HUES6 (cell line): ENCODE measurements around the gene ADGRL3.

Experiments used
- H3K27ac ChIP-seq: 2 replicates; pipeline ENCODE4 v1.7.0; 2013; ENCODE audit warnings: low read depth, mild to moderate bottlenecking, low read length, inconsistent platforms
- H3K27me3 ChIP-seq: 2 replicates; pipeline ENCODE4 v1.6.1; 2013; ENCODE audit warnings: low read length; ENCODE audit not compliant: control insufficient read depth, insufficient read depth
- H3K36me3 ChIP-seq: 2 replicates; pipeline ENCODE4 v1.6.1; 2013; ENCODE audit warnings: low read length; ENCODE audit not compliant: control insufficient read depth, insufficient read depth
- H3K4me1 ChIP-seq: 2 replicates; pipeline ENCODE4 v1.6.1; 2013; ENCODE audit warnings: low read length; ENCODE audit not compliant: control insufficient read depth, insufficient read depth
- H3K4me3 ChIP-seq: 2 replicates; pipeline ENCODE4 v1.5.1; 2013; ENCODE audit warnings: low read depth, low read length
- H3K9ac ChIP-seq: one replicate; pipeline ENCODE4 v1.6.1; 2013; ENCODE audit warnings: mild to moderate bottlenecking, low read length
- H3K9me3 ChIP-seq: 2 replicates; pipeline ENCODE4 v1.6.1; 2013; ENCODE audit warnings: low read depth, low read length; ENCODE audit not compliant: control insufficient read depth, insufficient read depth

ADGRL3 gene

DNA sequence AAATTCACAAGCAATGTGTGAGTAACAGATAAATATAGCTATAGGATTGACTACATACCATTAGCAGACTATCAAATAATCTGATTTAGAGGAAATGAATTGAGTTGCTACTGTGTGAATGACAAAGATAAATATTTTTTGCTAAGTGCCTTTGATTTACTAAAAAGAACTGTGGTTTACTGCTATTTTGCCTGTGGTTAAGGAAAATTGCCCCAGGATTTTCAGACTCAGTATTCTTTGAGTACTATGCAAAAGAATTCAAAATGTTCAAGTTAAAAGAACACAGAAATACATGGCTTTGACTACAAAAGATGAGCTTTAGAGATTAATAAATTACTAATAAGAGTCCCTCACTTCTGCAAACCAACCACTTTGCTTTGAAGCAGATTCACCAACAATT is 853.8 kb downstream of the ADGRL3 start:
- Histone ChIP-seq H3K4me1 (peaks cover 5% of the 10 kb centered on the region), H3K9ac (no peak overlapping the region), H3K4me3 (no peak overlapping the region), H3K9me3 (no peaks in the 10 kb centered on the region), H3K27me3 (no peaks in the 10 kb centered on the region), H3K27ac (no peak overlapping the region), H3K36me3 (no peaks in the 10 kb centered on the region)

DNA sequence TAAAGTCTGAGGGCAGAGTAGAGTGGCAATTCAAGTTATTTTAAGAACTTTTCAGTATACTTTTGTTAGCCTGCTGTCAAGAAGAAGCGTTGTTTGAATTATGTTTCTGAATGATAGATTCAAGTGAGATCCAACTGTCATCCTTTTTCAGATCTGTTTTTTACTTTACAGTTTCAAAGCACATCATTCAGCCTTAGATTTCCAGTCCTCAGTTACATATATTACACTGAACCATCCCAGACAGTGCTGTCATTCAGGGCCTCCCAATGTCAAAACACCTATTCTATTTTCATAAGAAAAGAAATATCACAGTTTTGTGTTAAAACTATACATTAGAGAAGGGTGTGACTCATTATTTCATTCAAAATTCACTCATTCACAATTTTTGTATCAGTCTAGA is 856.9 kb downstream of the ADGRL3 start:
- Histone ChIP-seq H3K27ac (no peak overlapping the region), H3K4me3 (no peak overlapping the region), H3K36me3 (no peaks in the 10 kb centered on the region), H3K4me1 (peaks cover 8% of the 10 kb centered on the region), H3K9ac (no peak overlapping the region), H3K27me3 (no peaks in the 10 kb centered on the region), H3K9me3 (no peaks in the 10 kb centered on the region)

GRCh38 chr4:62058571-62058970 is 858.4 kb downstream of the ADGRL3 start:
- Histone ChIP-seq H3K36me3 (no peaks in the 10 kb centered on the region), H3K9ac (no peak overlapping the region), H3K27me3 (no peaks in the 10 kb centered on the region), H3K4me3 (no peak overlapping the region), H3K9me3 (no peaks in the 10 kb centered on the region), H3K4me1 (peaks cover 13% of the 10 kb centered on the region), H3K27ac (no peak overlapping the region)

DNA sequence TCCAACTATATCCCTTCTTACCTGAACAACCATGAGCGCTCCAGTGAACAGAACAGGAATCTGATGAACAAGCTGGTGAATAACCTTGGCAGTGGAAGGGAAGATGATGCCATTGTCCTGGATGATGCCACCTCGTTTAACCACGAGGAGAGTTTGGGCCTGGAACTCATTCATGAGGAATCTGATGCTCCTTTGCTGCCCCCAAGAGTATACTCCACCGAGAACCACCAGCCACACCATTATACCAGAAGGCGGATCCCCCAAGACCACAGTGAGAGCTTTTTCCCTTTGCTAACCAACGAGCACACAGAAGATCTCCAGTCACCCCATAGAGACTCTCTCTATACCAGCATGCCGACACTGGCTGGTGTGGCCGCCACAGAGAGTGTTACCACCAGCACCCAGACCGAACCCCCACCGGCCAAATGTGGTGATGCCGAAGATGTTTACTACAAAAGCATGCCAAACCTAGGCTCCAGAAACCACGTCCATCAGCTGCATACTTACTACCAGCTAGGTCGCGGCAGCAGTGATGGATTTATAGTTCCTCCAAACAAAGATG is 870.2 kb downstream of the ADGRL3 start:
- Histone ChIP-seq H3K4me1 (peaks cover 15% of the 10 kb centered on the region; the same call in 1 of the 2 replicates), H3K9ac (no peak overlapping the region), H3K27me3 (no peaks in the 10 kb centered on the region), H3K36me3 (no peaks in the 10 kb centered on the region), H3K27ac (no peak overlapping the region), H3K4me3 (no peak overlapping the region), H3K9me3 (no peaks in the 10 kb centered on the region)

- H3K27me3 ChIP-seq, result no peaks in the 10 kb centered on the region
- no peak overlapping the region for H3K27ac ChIP-seq
- no peak overlapping the region for H3K4me3 ChIP-seq
- no peaks in the 10 kb centered on the region for H3K36me3 ChIP-seq
- peaks cover 5% of the 10 kb centered on the region; the same call in 1 of the 2 replicates for H3K4me1 ChIP-seq
- H3K9me3 ChIP-seq, result no peaks in the 10 kb centered on the region
- H3K9ac ChIP-seq, result no peak overlapping the region
Measured at GRCh38 chr4:62075089-62075488, 875.0 kb downstream of the ADGRL3 start.

GRCh38 chr4:62075521-62075920 is 875.4 kb downstream of the ADGRL3 start:
- no peak overlapping the region for H3K9ac ChIP-seq
- H3K36me3 ChIP-seq, result no peaks in the 10 kb centered on the region
- no peak overlapping the region for H3K4me3 ChIP-seq
- H3K27me3 ChIP-seq, result no peaks in the 10 kb centered on the region
- H3K9me3 ChIP-seq, result no peaks in the 10 kb centered on the region
- H3K27ac ChIP-seq, result no peak overlapping the region
- H3K4me1 ChIP-seq, result peaks cover 8% of the 10 kb centered on the region; the same call in 1 of the 2 replicates

DNA sequence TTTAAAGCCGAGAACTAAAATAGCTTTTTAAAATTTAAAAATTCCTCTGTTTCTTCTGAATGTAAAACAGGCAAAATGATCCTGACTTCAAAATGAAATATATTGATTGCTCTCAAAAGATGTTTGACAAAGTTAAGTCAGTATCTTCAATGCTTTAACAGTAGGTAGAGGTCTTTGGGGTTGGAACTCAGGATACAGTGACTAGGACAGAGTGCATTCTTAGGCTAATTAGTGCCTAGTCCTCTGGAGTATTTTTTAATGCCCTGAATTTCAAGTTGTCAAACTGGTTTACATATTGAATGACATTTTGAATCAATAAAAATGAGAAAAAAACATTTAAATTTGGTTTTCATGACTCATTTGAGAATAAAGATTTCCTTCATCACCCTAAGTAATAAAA is 877.3 kb downstream of the ADGRL3 start:
- Histone ChIP-seq H3K4me1 (peaks cover 12% of the 10 kb centered on the region; the same call in 1 of the 2 replicates), H3K9ac (no peak overlapping the region), H3K27ac (no peak overlapping the region), H3K9me3 (no peaks in the 10 kb centered on the region), H3K4me3 (no peak overlapping the region), H3K36me3 (no peaks in the 10 kb centered on the region), H3K27me3 (no peaks in the 10 kb centered on the region)

DNA sequence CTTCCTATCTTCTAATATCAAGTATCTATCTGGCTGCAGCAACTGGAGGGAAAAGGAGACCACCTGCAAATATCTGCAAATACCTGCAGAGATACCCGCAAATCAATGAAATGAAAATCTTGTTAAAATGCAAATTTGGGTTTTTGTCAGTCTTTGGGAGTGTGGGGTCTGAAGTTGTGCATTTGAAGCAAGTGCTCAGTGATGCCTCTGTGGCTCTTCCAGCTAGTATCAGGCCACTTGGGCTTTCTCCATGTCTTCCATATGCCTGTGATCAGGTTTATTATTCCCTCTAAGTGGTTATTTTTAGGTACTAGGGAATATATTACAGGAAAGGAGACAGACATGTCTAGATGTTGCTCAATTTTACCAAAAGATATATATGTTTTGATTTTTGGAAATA is 880.3 kb downstream of the ADGRL3 start:
- no peaks in the 10 kb centered on the region for H3K27me3 ChIP-seq
- no peak overlapping the region for H3K9ac ChIP-seq
- H3K36me3 ChIP-seq, result no peaks in the 10 kb centered on the region
- H3K4me1 ChIP-seq, result peaks cover 6% of the 10 kb centered on the region; the same call in 1 of the 2 replicates
- H3K27ac ChIP-seq, result no peak overlapping the region
- H3K4me3 ChIP-seq, result no peak overlapping the region
- no peaks in the 10 kb centered on the region for H3K9me3 ChIP-seq

DNA sequence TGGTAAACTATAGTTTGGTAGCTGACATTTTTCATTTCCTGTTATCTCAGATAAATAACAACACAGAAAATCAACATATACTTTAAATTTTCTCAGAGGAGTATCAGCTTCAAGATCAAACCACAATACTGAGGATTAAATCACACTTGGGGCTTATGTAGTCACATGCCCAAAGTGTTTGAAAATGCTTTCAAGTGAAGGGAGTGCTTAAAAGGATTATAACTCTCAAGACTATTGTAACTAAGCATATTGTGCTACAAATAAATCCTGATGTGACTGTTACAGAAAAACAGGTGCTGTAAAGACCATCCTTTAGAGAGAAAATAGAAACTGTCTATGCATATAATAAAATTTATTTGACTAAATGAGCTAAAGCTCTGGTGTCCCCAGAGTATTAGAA is 887.6 kb downstream of the ADGRL3 start:
- H3K4me3 ChIP-seq, result no peak overlapping the region
- H3K9me3 ChIP-seq, result no peaks in the 10 kb centered on the region; the same call in 1 of the 2 replicates
- no peak overlapping the region for H3K9ac ChIP-seq
- no peak overlapping the region for H3K27ac ChIP-seq
- no peaks in the 10 kb centered on the region for H3K4me1 ChIP-seq
- H3K36me3 ChIP-seq, result no peaks in the 10 kb centered on the region
- no peaks in the 10 kb centered on the region for H3K27me3 ChIP-seq

DNA sequence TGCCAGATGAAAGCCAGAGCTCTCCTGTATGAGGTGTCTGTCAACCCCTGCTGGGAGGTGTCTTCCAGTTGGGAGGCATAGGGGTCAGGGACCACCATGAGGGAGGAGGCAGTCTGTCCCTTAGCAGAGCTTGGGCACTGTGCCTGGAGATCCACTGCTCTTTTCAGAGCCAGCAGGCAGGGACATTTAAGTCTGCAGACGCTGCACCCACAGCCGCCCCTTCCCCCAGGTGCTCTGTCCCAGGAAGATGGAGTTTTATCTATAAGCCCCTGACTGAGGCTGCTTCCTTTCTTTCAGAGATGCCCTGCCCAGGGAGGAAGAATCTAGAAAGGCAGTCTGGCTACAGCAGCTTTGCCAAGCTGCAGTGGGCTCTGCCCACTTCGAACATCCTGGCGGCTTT is 893.6 kb downstream of the ADGRL3 start:
- Histone ChIP-seq H3K27ac (no peak overlapping the region), H3K4me1 (no peaks in the 10 kb centered on the region), H3K9ac (no peak overlapping the region), H3K36me3 (no peaks in the 10 kb centered on the region), H3K4me3 (no peak overlapping the region), H3K9me3 (no peaks in the 10 kb centered on the region; the same call in 1 of the 2 replicates), H3K27me3 (no peaks in the 10 kb centered on the region)

DNA sequence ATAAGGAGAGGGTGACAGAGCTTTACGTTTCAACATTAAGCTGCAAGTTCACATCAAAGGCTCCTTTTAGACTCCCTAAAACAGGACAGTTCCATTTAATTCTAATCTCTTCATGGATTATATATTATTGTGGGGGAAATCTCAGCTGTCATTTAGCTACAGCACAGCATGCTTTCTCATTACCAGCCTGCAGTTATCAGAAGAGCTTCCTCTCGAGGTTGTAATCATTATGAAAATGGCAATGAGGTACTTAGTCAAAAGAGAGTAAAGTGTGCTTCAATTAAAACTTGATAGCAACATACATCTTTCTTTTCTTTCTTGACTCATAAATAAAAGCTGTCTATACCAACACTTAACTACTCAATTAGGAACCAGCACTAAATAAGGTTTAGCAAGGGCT is 896.8 kb downstream of the ADGRL3 start:
- no peaks in the 10 kb centered on the region; the same call in 1 of the 2 replicates for H3K9me3 ChIP-seq
- no peak overlapping the region for H3K9ac ChIP-seq
- H3K27me3 ChIP-seq, result no peaks in the 10 kb centered on the region
- H3K4me1 ChIP-seq, result no peaks in the 10 kb centered on the region
- H3K36me3 ChIP-seq, result no peaks in the 10 kb centered on the region
- no peak overlapping the region for H3K27ac ChIP-seq
- H3K4me3 ChIP-seq, result no peak overlapping the region

GRCh38 chr4:62115216-62115615 is 915.1 kb downstream of the ADGRL3 start:
- Histone ChIP-seq H3K27ac (no peak overlapping the region), H3K27me3 (no peaks in the 10 kb centered on the region), H3K4me3 (no peak overlapping the region), H3K4me1 (no peaks in the 10 kb centered on the region), H3K9me3 (no peaks in the 10 kb centered on the region), H3K36me3 (no peaks in the 10 kb centered on the region), H3K9ac (no peak overlapping the region)
